ENCODE results near the gene ZNF655. TPM values are rescaled to one million over a fixed set of nuclear protein-coding genes. Genes with fewer than 3 reads are reported as not detected.

Gene ZNF655
- polyA plus RNA-seq, 1 donor (not counting 4 experiments of a cell fraction or from before 2014, with no cell fraction given), result 71.1 TPM

DNA sequence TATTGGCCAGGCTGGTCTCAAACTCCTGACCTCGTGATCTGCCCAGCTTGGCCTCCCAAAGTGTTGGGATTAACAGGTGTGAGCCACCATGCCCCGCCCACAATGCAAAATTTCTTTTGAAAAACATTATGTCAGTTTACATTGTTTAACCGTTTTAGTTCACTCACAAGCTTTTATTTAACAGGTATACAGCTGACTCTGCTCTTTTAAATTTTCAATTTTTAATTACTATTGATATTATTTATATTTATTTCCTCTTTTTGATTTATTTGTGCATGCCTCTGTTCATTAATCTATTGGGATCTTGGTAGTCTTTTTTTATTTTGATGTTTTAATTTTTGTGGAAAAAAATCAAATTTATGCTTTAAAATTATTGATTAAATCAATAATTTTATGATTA, 37.0 kb upstream of the ZNF655 start:
- FAIRE-seq, result no peak

GRCh38 chr7:99525713-99526440, 32.6 kb upstream of the ZNF655 start:
- no peak overlapping the region for H3K4me2 ChIP-seq (ENCODE audit: control insufficient read depth, extremely low read depth, insufficient read depth, low read depth, low read length)
- peaks cover 3% of the 10 kb centered on the region for H3K9me3 ChIP-seq (ENCODE audit: control insufficient read depth, low read depth, low read length)
- H3K9me1 ChIP-seq (ENCODE audit: control insufficient read depth, extremely low read depth, insufficient read depth, low read length), result no peaks in the 10 kb centered on the region
- no peak overlapping the region for H3K4me3 ChIP-seq (ENCODE audit: control insufficient read depth in 2 of 3, extremely low read depth in 1 of 3, insufficient read depth in 2 of 3, low read depth in 1 of 3, low read length in 3 of 3)
- no peak overlapping the region for H3K27ac ChIP-seq (ENCODE audit: control insufficient read depth, insufficient read depth, low read length)
- H4K20me1 ChIP-seq (ENCODE audit: control insufficient read depth, extremely low read depth, insufficient read depth, low read length), result no peaks in the 10 kb centered on the region
- DNase-seq (ENCODE audit: low read depth, low spot score) (no peak), FAIRE-seq (no peak)
- H2AFZ ChIP-seq (ENCODE audit: control insufficient read depth, low read length), result no peak overlapping the region
- H3K36me3 ChIP-seq (ENCODE audit: control insufficient read depth in 2 of 2, extremely low read depth in 1 of 2, insufficient read depth in 2 of 2, low read length in 2 of 2), result peaks cover 10 to 15% of the 10 kb centered on the region in 2 experiments
- no peaks in the 10 kb centered on the region for H3K79me2 ChIP-seq (ENCODE audit: control insufficient read depth, insufficient read depth, low read length)
- H3K4me1 ChIP-seq (ENCODE audit: control insufficient read depth, extremely low read depth, insufficient read depth, low read length), result no peaks in the 10 kb centered on the region
- dilution Hi-C loops (cut with MboI; ENCODE audit: extremely low pct_ligation_motif_present, low sequenced_read_pairs), result no loop called here
- no peaks in the 10 kb centered on the region for H3K27me3 ChIP-seq (ENCODE audit: control insufficient read depth, extremely low read depth, insufficient read depth, low read length)
- no peak for TF ChIP-seq EZH2 (IDR thresholded peaks at IDR 0.05; ENCODE audit: low read length)
- TF ChIP-seq, protein P1, sequence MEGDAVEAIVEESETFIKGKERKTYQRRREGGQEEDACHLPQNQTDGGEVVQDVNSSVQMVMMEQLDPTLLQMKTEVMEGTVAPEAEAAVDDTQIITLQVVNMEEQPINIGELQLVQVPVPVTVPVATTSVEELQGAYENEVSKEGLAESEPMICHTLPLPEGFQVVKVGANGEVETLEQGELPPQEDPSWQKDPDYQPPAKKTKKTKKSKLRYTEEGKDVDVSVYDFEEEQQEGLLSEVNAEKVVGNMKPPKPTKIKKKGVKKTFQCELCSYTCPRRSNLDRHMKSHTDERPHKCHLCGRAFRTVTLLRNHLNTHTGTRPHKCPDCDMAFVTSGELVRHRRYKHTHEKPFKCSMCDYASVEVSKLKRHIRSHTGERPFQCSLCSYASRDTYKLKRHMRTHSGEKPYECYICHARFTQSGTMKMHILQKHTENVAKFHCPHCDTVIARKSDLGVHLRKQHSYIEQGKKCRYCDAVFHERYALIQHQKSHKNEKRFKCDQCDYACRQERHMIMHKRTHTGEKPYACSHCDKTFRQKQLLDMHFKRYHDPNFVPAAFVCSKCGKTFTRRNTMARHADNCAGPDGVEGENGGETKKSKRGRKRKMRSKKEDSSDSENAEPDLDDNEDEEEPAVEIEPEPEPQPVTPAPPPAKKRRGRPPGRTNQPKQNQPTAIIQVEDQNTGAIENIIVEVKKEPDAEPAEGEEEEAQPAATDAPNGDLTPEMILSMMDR (optimal IDR thresholded peaks at IDR 0.05 in 1 of 3, IDR thresholded peaks at IDR 0.05 in 1 of 3, conservative IDR thresholded peaks at IDR 0.05 in 1 of 3; ENCODE audit: extremely low read depth in 1 of 3, insufficient read depth in 2 of 3, low read length in 3 of 3), result peak; percentile 28 to 59 (median 42)
- no peak overlapping the region for H3K9ac ChIP-seq (ENCODE audit: control insufficient read depth, extremely low read depth, insufficient read depth, low read length)

More for the DNA sequence above, 37.0 kb upstream of the ZNF655 start:
- Histone ChIP-seq H3K9ac (ENCODE audit: control insufficient read depth, extremely low read depth, insufficient read depth, low read length) (no peak overlapping the region), H3K27ac (ENCODE audit: control insufficient read depth, insufficient read depth, low read length) (no peak overlapping the region), H4K20me1 (ENCODE audit: control insufficient read depth, extremely low read depth, insufficient read depth, low read length) (no peaks in the 10 kb centered on the region), H3K27me3 (ENCODE audit: control insufficient read depth, extremely low read depth, insufficient read depth, low read length) (no peaks in the 10 kb centered on the region), H3K9me3 (ENCODE audit: control insufficient read depth, low read depth, low read length) (no peaks in the 10 kb centered on the region), H3K79me2 (ENCODE audit: control insufficient read depth, insufficient read depth, low read length) (no peaks in the 10 kb centered on the region), H3K4me2 (ENCODE audit: control insufficient read depth, extremely low read depth, insufficient read depth, low read depth, low read length) (no peak overlapping the region), H3K36me3 (ENCODE audit: control insufficient read depth in 2 of 2, extremely low read depth in 1 of 2, insufficient read depth in 2 of 2, low read length in 2 of 2) (peaks cover 10 to 21% of the 10 kb centered on the region in 2 experiments), H3K9me1 (ENCODE audit: control insufficient read depth, extremely low read depth, insufficient read depth, low read length) (no peaks in the 10 kb centered on the region), H2AFZ (ENCODE audit: control insufficient read depth, low read length) (no peak overlapping the region), H3K4me1 (ENCODE audit: control insufficient read depth, extremely low read depth, insufficient read depth, low read length) (no peaks in the 10 kb centered on the region), H3K4me3 (ENCODE audit: control insufficient read depth in 2 of 3, extremely low read depth in 1 of 3, insufficient read depth in 2 of 3, low read depth in 1 of 3, low read length in 3 of 3) (no peak overlapping the region)
- dilution Hi-C loops (cut with MboI; ENCODE audit: extremely low pct_ligation_motif_present, low sequenced_read_pairs), result no loop called here
- no peak for DNase-seq (ENCODE audit: low read depth, low spot score)
- no peak for TF ChIP-seq EZH2 (IDR thresholded peaks at IDR 0.05; ENCODE audit: low read length)
- TF ChIP-seq, protein P1 (optimal IDR thresholded peaks at IDR 0.05 in 1 of 3, IDR thresholded peaks at IDR 0.05 in 1 of 3, conservative IDR thresholded peaks at IDR 0.05 in 1 of 3; ENCODE audit: extremely low read depth in 1 of 3, insufficient read depth in 2 of 3, low read length in 3 of 3), result no peak
